ENCODE data around the gene SLCO4A1.
"Not testable (repeated sequence)": the region's sequence is repeated elsewhere in the genome, so short reads cannot be mapped to it uniquely, and the experiment has no call there.

The SLCO4A1 gene

GRCh38 chr20:62622877-62623487 lies 19.3 kb upstream of the SLCO4A1 start:
- DNase-seq, result no peak

GRCh38 chr20:62623488-62624324 lies 18.6 kb upstream of the SLCO4A1 start:
- no peak for DNase-seq

GRCh38 chr20:62624325-62624690 lies 18.0 kb upstream of the SLCO4A1 start:
- DNase-seq, result no peak

- no peak for DNase-seq
Measured at GRCh38 chr20:62624719-62625453, 17.4 kb upstream of the SLCO4A1 start.

- DNase-seq, result no peak
Measured at GRCh38 chr20:62625516-62625915, 16.8 kb upstream of the SLCO4A1 start.

- no peak for DNase-seq
Measured at GRCh38 chr20:62625921-62626547, 16.3 kb upstream of the SLCO4A1 start.

GRCh38 chr20:62627425-62627824 lies 14.9 kb upstream of the SLCO4A1 start:
- DNase-seq, result not testable (repeated sequence)

GRCh38 chr20:62627901-62628612 lies 14.2 kb upstream of the SLCO4A1 start:
- DNase-seq, result no peak

GRCh38 chr20:62628691-62629090 lies 13.6 kb upstream of the SLCO4A1 start:
- no peak for DNase-seq

- DNase-seq, result no peak
Measured at GRCh38 chr20:62629864-62630470, 12.3 kb upstream of the SLCO4A1 start.

GRCh38 chr20:62631336-62632308 lies 10.7 kb upstream of the SLCO4A1 start:
- DNase-seq, result no peak

GRCh38 chr20:62632575-62633090 lies 9.7 kb upstream of the SLCO4A1 start:
- DNase-seq, result no peak

GRCh38 chr20:62633598-62634329 lies 8.5 kb upstream of the SLCO4A1 start:
- DNase-seq, result no peak

GRCh38 chr20:62634330-62634967 lies 7.9 kb upstream of the SLCO4A1 start:
- DNase-seq, result no peak

- DNase-seq, result no peak
Measured at GRCh38 chr20:62635232-62635631, 7.1 kb upstream of the SLCO4A1 start.

- DNase-seq, result no peak
Measured at GRCh38 chr20:62635852-62636251, 6.5 kb upstream of the SLCO4A1 start.

GRCh38 chr20:62636446-62636845 lies 5.9 kb upstream of the SLCO4A1 start:
- DNase-seq, result no peak

GRCh38 chr20:62637110-62637509 lies 5.2 kb upstream of the SLCO4A1 start:
- no peak for DNase-seq

- DNase-seq, result no peak
Measured at GRCh38 chr20:62637521-62638054, 4.7 kb upstream of the SLCO4A1 start.
